IMR-90 (cell line): Measurements from ENCODE around the gene CHL1. TPM values are rescaled to one million over a fixed set of nuclear protein-coding genes. Genes with fewer than 3 reads are reported as not detected.

Source experiments
- ATAC-seq: fragments of 200-7000 bp; cut with Tn5 transposase; 2 replicates; pipeline ENCODE4 v1.9.1; 2020; ENCODE audit warnings: low read depth, mild to moderate bottlenecking, moderate library complexity
- BruUV-seq: library from RNA; stranded (reverse); fragments of 400-500 nt; replicated peaks from 2 replicates; lab custom pipeline; 2021; lab: Mats Ljungman, UMichigan
- CTCF ChIA-PET: fragments of 300-600 bp; formaldehyde crosslinking; extraction: SDS; loops from one replicate; lab custom pipeline; 2021; ENCODE audit warnings: antibody characterized with exemption; lab: Yijun Ruan, JAX
- POLR2A ChIA-PET: fragments of 300-600 bp; sonication (Branson Sonifier 250); formaldehyde crosslinking; loops from one replicate; lab custom pipeline; 2022; ENCODE audit warnings: antibody characterized with exemption; ENCODE audit not compliant: unreplicated experiment; lab: Charles Lee
- DNase-seq: peaks from one replicate; pipeline ENCODE4 v3.0.0; 2013
- H2AFZ ChIP-seq: replicated peaks from 2 replicates; pipeline ENCODE3; 2013; ENCODE audit warnings: low read length, mild to moderate bottlenecking; ENCODE audit not compliant: poor library complexity
- H2AK5ac ChIP-seq: 2 replicates; pipeline ENCODE4 v1.6.1; 2013; ENCODE audit warnings: low read depth, low read length, inconsistent platforms
- H2AK9ac ChIP-seq: replicated peaks from 2 replicates; pipeline ENCODE3; 2013; ENCODE audit warnings: mild to moderate bottlenecking, low read depth, low read length, moderate library complexity; ENCODE audit not compliant: poor library complexity
- H2BK120ac ChIP-seq: 2 replicates; pipeline ENCODE4 v1.6.1; 2013; ENCODE audit warnings: low read depth, low read length, inconsistent platforms
- H2BK15ac ChIP-seq: 3 replicates; pipeline ENCODE4 v1.6.1; 2013; ENCODE audit warnings: low read depth, low read length, inconsistent platforms
- H2BK20ac ChIP-seq: 2 replicates; pipeline ENCODE4 v1.6.1; 2013; ENCODE audit warnings: low read depth, mild to moderate bottlenecking, inconsistent platforms, low read length, moderate library complexity
- H2BK5ac ChIP-seq: 2 replicates; pipeline ENCODE4 v1.6.1; 2013; ENCODE audit warnings: mild to moderate bottlenecking, low read depth, low read length, inconsistent platforms; ENCODE audit not compliant: poor library complexity, severe bottlenecking
- H3K14ac ChIP-seq: replicated peaks from 2 replicates; pipeline ENCODE4 v1.6.1; 2013; ENCODE audit warnings: low read depth, low read length, inconsistent platforms
- H3K18ac ChIP-seq: 2 replicates; pipeline ENCODE4 v1.6.1; 2013; ENCODE audit warnings: low read depth, low read length, control low read depth
- H3K23ac ChIP-seq: 2 replicates; pipeline ENCODE4 v1.6.1; 2013; ENCODE audit warnings: low read depth, low read length, inconsistent platforms
- H3K27ac ChIP-seq: 2 replicates; pipeline ENCODE4 v1.5.1; 2013; ENCODE audit warnings: mild to moderate bottlenecking, control low read depth, low read length; ENCODE audit not compliant: insufficient read depth
- H3K27me3 ChIP-seq: 2 replicates; pipeline ENCODE4 v1.6.1; 2013; ENCODE audit warnings: low read length; ENCODE audit not compliant: control insufficient read depth, insufficient read depth
- H3K36me3 ChIP-seq: 2 replicates; pipeline ENCODE4 v1.6.1; 2013; ENCODE audit warnings: low read length, mixed read lengths; ENCODE audit not compliant: control insufficient read depth, insufficient read depth
- H3K4ac ChIP-seq: 2 replicates; pipeline ENCODE4 v1.6.1; 2013; ENCODE audit warnings: low read depth, low read length, inconsistent platforms
- H3K4me1 ChIP-seq: 2 replicates; pipeline ENCODE4 v1.6.1; 2013; ENCODE audit warnings: low read length, mixed read lengths; ENCODE audit not compliant: control insufficient read depth, insufficient read depth
- H3K4me2 ChIP-seq: 2 replicates; pipeline ENCODE4 v1.6.1; 2013; ENCODE audit warnings: low read depth, mild to moderate bottlenecking, control low read depth, low read length, moderate library complexity
- H3K4me3 ChIP-seq: 2 replicates; pipeline ENCODE4 v1.5.1; 2013; ENCODE audit warnings: low read depth, mild to moderate bottlenecking, control low read depth, low read length, moderate library complexity; ENCODE audit not compliant: insufficient read depth
- H3K56ac ChIP-seq: 2 replicates; pipeline ENCODE4 v1.6.1; 2013; ENCODE audit warnings: low read length, inconsistent platforms; ENCODE audit not compliant: insufficient read depth; ENCODE audit errors: extremely low read depth
- H3K79me1 ChIP-seq, 2 experiments: 2 replicates each; pipeline ENCODE4 v1.6.1; 2013; ENCODE audit warnings: low read length in 2 of 2, inconsistent platforms in 1 of 2, low read depth in 1 of 2
- H3K9ac ChIP-seq: 2 replicates; pipeline ENCODE4 v1.6.1; 2013; ENCODE audit warnings: low read depth, low read length, control low read depth
- H3K9me1 ChIP-seq: 2 replicates; pipeline ENCODE4 v1.6.1; 2013; ENCODE audit warnings: low read length, inconsistent platforms; ENCODE audit not compliant: insufficient read depth
- H3K9me3 ChIP-seq: 2 replicates; pipeline ENCODE4 v1.6.1; 2013; ENCODE audit warnings: low read length; ENCODE audit not compliant: control insufficient read depth, insufficient read depth
- H4K20me1 ChIP-seq: 2 replicates; pipeline ENCODE4 v1.6.1; 2013; ENCODE audit warnings: low read length, inconsistent platforms; ENCODE audit not compliant: insufficient read depth
- H4K5ac ChIP-seq: 2 replicates; pipeline ENCODE4 v1.6.1; 2013; ENCODE audit warnings: mild to moderate bottlenecking, low read depth, low read length, control low read depth
- H4K8ac ChIP-seq, 2 experiments: 2 replicates each; pipeline ENCODE4 v1.6.1; 2013; ENCODE audit warnings: low read depth in 2 of 2, low read length in 2 of 2, control low read depth in 1 of 2, inconsistent platforms in 1 of 2
- H4K91ac ChIP-seq: 2 replicates; pipeline ENCODE4 v1.6.1; 2013; ENCODE audit warnings: low read depth, low read length, inconsistent platforms; ENCODE audit not compliant: insufficient read depth
- BHLHE40 ChIP-seq: fragments of 150-350 bp; IDR thresholded peaks from 2 replicates; pipeline ENCODE4 v1.6.1; 2016; ENCODE audit warnings: mild to moderate bottlenecking, low read depth, low read length
- CEBPB ChIP-seq: IDR thresholded peaks from 2 replicates; pipeline ENCODE4 v1.6.1; 2012; ENCODE audit warnings: low read depth, low read length, improper control_type of control experiment
- FOS ChIP-seq: fragments of 150-350 bp; IDR thresholded peaks from 2 replicates; pipeline ENCODE4 v1.6.1; 2016; ENCODE audit warnings: low read depth, low read length
- MAFK ChIP-seq: IDR thresholded peaks from 2 replicates; pipeline ENCODE4 v1.6.1; 2012; ENCODE audit warnings: low read depth, low read length, improper control_type of control experiment
- MAZ ChIP-seq: IDR thresholded peaks from 2 replicates; pipeline ENCODE4 v1.6.1; 2012; ENCODE audit warnings: low read depth, mild to moderate bottlenecking, low read length, improper control_type of control experiment, moderate library complexity, borderline replicate concordance
- MXI1 ChIP-seq: IDR thresholded peaks from 2 replicates; pipeline ENCODE4 v1.6.1; 2012; ENCODE audit warnings: low read depth, mild to moderate bottlenecking, low read length, moderate library complexity, borderline replicate concordance
- SMC3 ChIP-seq: fragments of 150-350 bp; IDR thresholded peaks from 2 replicates; pipeline ENCODE4 v1.6.1; 2016; ENCODE audit warnings: low read depth, mild to moderate bottlenecking, antibody characterized with exemption, low read length, moderate library complexity
- WGBS, 2 experiments: methylation state at CpG; one replicate each; pipeline versions ENCODE4 v1.1.5 to v1.1.7; 2013; ENCODE audit warnings: missing lambda C conversion rate in 2 of 2; ENCODE audit not compliant: insufficient read length in 1 of 2; ENCODE audit errors: extremely low coverage in 2 of 2; 5-methylcytosine and 5-hydroxymethylcytosine counted together
- dilution Hi-C: fragments of 300-500 bp; cut with HindIII; formaldehyde crosslinking; loops from one replicate; pipeline ENCODE4 v1.14.3; 2018; ENCODE audit warnings: low sequenced_read_pairs; ENCODE audit not compliant: unreplicated experiment
- in situ Hi-C: fragments of 300-500 bp; cut with MboI; formaldehyde crosslinking; loops from 3 replicates; pipeline ENCODE4 v1.14.3; 2019; ENCODE audit warnings: low sequenced_read_pairs, inconsistent platforms, mixed read lengths
- intact Hi-C: fragments of 100-400 bp; cut with micrococcal nuclease; formaldehyde crosslinking; loops from 2 replicates; pipeline ENCODE4 v1.10.0; 2022
- polyA plus RNA-seq, 3 experiments: library from polyadenylated mRNA; depleted of rRNA; stranded (reverse); fragments of >200 nt; gene quantifications; 2 replicates each; pipeline ENCODE4 v1.2.3, GENCODE V29; 2012; ENCODE audit warnings: low replicate concordance in 1 of 3
- total RNA-seq: library from RNA; depleted of rRNA; stranded (reverse); fragments of >200 nt; gene quantifications from 2 replicates; pipeline ENCODE4 v1.2.3, GENCODE V29; 2012

Gene CHL1
- total and polyA plus RNA-seq, 2 of the 4 experiments (the other 2 are of a cell fraction): 0.38 to 1.6 TPM

DNA sequence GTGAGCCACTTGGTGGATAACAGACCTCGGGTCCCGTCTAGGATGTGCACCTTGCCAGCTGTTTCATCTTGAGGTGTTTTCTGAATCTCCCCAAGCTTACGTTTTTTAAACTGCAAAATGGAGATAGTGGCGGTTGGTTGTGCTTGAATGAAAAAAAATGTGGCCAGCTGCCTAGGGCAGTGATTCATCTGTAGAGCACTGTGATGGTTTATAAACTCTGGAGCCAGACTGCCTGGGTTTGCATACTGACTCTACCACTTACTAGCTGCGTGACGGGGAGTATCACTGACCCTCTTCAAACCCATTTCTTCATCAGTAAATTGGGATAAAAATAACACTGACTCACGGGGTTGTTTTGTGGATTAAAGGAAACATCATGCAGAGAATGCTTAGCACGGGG lies 159.1 kb downstream of the CHL1 start:
- Histone ChIP-seq H3K27ac (peak overlapping the region; percentile 87), H3K36me3 (no peaks in the 10 kb centered on the region), H4K20me1 (no peaks in the 10 kb centered on the region), H3K4me3 (peak overlapping the region; percentile 25; the same call in 1 of the 2 replicates), H3K18ac (peak overlapping the region; percentile 76), H4K5ac (peak overlapping the region; percentile 83), H3K27me3 (no peaks in the 10 kb centered on the region), H3K23ac (peak overlapping the region; percentile 71; the same call in 1 of the 2 replicates), H2AK9ac (no peak overlapping the region), H2AK5ac (peak overlapping the region; percentile 86; the same call in 1 of the 2 replicates), H2BK20ac (peak overlapping the region; percentile 91), H2BK120ac (peak overlapping the region; percentile 96), H2AFZ (peak overlapping the region; percentile 86), H3K9me1 (peaks cover 8% of the 10 kb centered on the region), H3K79me1 (no peaks in the 10 kb centered on the region), H3K9me3 (no peaks in the 10 kb centered on the region), H4K91ac (peak overlapping the region; percentile 95), H3K9ac (0 out of 2 replicates have a peak overlapping the region, but pooled peaks have one; percentile 19), H2BK15ac (peak overlapping the region; percentile 80; the same call in 2 of the 3 replicates), H3K4me2 (peak overlapping the region; percentile 83), H2BK5ac (peak overlapping the region; percentile 94), H3K4ac (peak overlapping the region; percentile 90), H3K56ac (peak overlapping the region; percentile 71; the same call in 1 of the 2 replicates), H3K4me1 (peaks cover 16% of the 10 kb centered on the region), H3K14ac (peak overlapping the region; percentile 51; the same call in 1 of the 2 replicates), H4K8ac (peak overlapping the region; percentile 83 to 86)
- peak; percentile 97 for ATAC-seq
- intact Hi-C loops: loop anchor here (1.0 kb wide), 1 partner anchor 22 kb away; no protein-coding TSS in a partner anchor
- no TSS peak for BruUV-seq
- WGBS, 2 experiments: 30% methylated on average over 2 of the region's 8 CpGs; no CpG with 5 or more reads in 1 of the 2 experiments
- POLR2A ChIA-PET: interaction anchor here (0.6 kb wide), 1 partner anchor 53 kb away, joined by 4 read pairs; no protein-coding TSS in a partner anchor
- CTCF ChIA-PET: interaction anchor here (0.7 kb wide), 1 partner anchor 59 kb away, joined by 5 read pairs; no protein-coding TSS in a partner anchor
- in situ Hi-C loops: no loop called here
- dilution Hi-C loops: no loop called here
- DNase-seq: peak; percentile 89
- 0 out of 2 replicates have a peak, but pooled peaks have one; percentile 9 for TF ChIP-seq BHLHE40
- TF ChIP-seq CEBPB: peak; percentile 24; the same call in 1 of the 2 replicates
- TF ChIP-seq SMC3: no peak
- TF ChIP-seq MAZ: no peak
- TF ChIP-seq FOS: peak; percentile 57; the same call in 1 of the 2 replicates
- no peak for TF ChIP-seq MXI1
- no peak for TF ChIP-seq MAFK
